Measurements from ENCODE around the gene EPHA7.

DNA sequence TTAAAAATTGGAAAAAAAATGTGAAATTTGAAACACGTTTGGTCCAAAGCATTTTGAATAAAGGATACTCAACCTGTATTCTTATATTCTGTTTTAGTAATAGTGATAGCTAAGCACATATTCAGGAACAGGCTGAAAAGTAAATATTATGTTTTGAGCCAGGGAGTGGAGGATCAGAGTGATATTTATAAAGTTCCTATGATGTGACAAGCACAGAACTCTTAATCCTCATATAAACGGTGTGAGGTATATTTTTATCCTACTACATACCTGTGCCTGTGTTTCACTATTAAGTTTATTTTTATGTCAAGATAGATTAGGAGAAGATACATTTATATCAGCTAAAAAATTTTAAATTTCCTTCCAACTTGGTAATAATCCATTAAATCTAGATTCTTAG is 225.5 kb downstream of the EPHA7 start:
- TF ChIP-seq, protein P1, sequence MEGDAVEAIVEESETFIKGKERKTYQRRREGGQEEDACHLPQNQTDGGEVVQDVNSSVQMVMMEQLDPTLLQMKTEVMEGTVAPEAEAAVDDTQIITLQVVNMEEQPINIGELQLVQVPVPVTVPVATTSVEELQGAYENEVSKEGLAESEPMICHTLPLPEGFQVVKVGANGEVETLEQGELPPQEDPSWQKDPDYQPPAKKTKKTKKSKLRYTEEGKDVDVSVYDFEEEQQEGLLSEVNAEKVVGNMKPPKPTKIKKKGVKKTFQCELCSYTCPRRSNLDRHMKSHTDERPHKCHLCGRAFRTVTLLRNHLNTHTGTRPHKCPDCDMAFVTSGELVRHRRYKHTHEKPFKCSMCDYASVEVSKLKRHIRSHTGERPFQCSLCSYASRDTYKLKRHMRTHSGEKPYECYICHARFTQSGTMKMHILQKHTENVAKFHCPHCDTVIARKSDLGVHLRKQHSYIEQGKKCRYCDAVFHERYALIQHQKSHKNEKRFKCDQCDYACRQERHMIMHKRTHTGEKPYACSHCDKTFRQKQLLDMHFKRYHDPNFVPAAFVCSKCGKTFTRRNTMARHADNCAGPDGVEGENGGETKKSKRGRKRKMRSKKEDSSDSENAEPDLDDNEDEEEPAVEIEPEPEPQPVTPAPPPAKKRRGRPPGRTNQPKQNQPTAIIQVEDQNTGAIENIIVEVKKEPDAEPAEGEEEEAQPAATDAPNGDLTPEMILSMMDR (conservative IDR thresholded peaks at IDR 0.05 in 1 of 2, IDR thresholded peaks at IDR 0.05 in 1 of 2; ENCODE audit: low read depth in 1 of 2, low read length in 2 of 2), result no peak
- no peak for TF ChIP-seq EZH2 (IDR thresholded peaks at IDR 0.05; ENCODE audit: low read length, missing control alignments)
